MM.1S (cell line): ENCODE data around the gene KDELR1.

ENCODE experiments used
- DNase-seq: peaks from one replicate; pipeline ENCODE4 v3.0.0-alpha.2; 2015
- H2AFZ ChIP-seq: fragments of 300-600 bp; sonication (generic); 2 replicates; pipeline ENCODE4 v1.6.0; 2016; ENCODE audit warnings: antibody characterized with exemption, low read length
- H3F3A ChIP-seq: fragments of 300-600 bp; sonication (generic); 2 replicates; pipeline ENCODE4 v1.6.1; 2016; ENCODE audit warnings: mild to moderate bottlenecking, antibody characterized with exemption, low read length, moderate library complexity, mixed read lengths; ENCODE audit not compliant: insufficient read depth
- H3K27ac ChIP-seq: fragments of 300-600 bp; sonication (generic); 2 replicates; pipeline ENCODE4 v1.5.1; 2016; ENCODE audit warnings: mild to moderate bottlenecking, low read length
- H3K27me3 ChIP-seq: fragments of 300-600 bp; sonication (generic); replicated peaks from 2 replicates; pipeline ENCODE4 v1.6.0; 2016; ENCODE audit warnings: low read length; ENCODE audit not compliant: insufficient read depth
- H3K36me3 ChIP-seq: fragments of 300-600 bp; sonication (generic); replicated peaks from 2 replicates; pipeline ENCODE4 v1.6.1; 2016; ENCODE audit warnings: mild to moderate bottlenecking, low read length, mixed read lengths; ENCODE audit not compliant: insufficient read depth
- H3K4me1 ChIP-seq: fragments of 300-600 bp; sonication (generic); 2 replicates; pipeline ENCODE4 v1.6.1; 2016; ENCODE audit warnings: low read length, mixed read lengths
- H3K4me2 ChIP-seq: fragments of 300-600 bp; sonication (generic); 2 replicates; pipeline ENCODE4 v1.6.0; 2016; ENCODE audit warnings: low read depth, low read length
- H3K4me3 ChIP-seq: fragments of 300-600 bp; sonication (generic); 2 replicates; pipeline ENCODE4 v1.5.1; 2016; ENCODE audit warnings: low read length, mixed read lengths
- H3K79me2 ChIP-seq: fragments of 300-600 bp; sonication (generic); 2 replicates; pipeline ENCODE4 v1.6.1; 2016; ENCODE audit warnings: mixed run types, low read length, mixed read lengths
- H3K9ac ChIP-seq: fragments of 300-600 bp; sonication (generic); 2 replicates; pipeline ENCODE4 v1.6.1; 2016; ENCODE audit warnings: low read length, mixed read lengths
- H3K9me2 ChIP-seq: fragments of 300-600 bp; sonication (generic); replicated peaks from 2 replicates; pipeline ENCODE4 v1.6.1; 2016; ENCODE audit warnings: mild to moderate bottlenecking, low read length, mixed read lengths; ENCODE audit not compliant: insufficient read depth
- H3K9me3 ChIP-seq: fragments of 300-600 bp; sonication (generic); replicated peaks from 2 replicates; pipeline ENCODE4 v1.6.1; 2016; ENCODE audit warnings: mild to moderate bottlenecking, low read length, mixed read lengths; ENCODE audit not compliant: insufficient read depth
- H4K20me1 ChIP-seq: fragments of 300-600 bp; sonication (generic); 2 replicates; pipeline ENCODE4 v1.6.1; 2016; ENCODE audit warnings: mild to moderate bottlenecking, low read length, moderate library complexity, mixed read lengths; ENCODE audit not compliant: insufficient read depth
- EZH2 ChIP-seq: fragments of 300-600 bp; sonication (generic); optimal IDR thresholded peaks from 2 replicates; pipeline ENCODE3; 2017; ENCODE audit warnings: low read depth, mild to moderate bottlenecking, antibody characterized with exemption, low read length, mixed read lengths
- EZH2phosphoT487 ChIP-seq: fragments of 300-600 bp; sonication (generic); IDR thresholded peaks from 2 replicates; pipeline ENCODE4 v1.6.1; 2018; ENCODE audit warnings: antibody characterized with exemption, low read length
- TF ChIP-seq, protein P1 (sequence below): fragments of 300-600 bp; sonication (generic); IDR thresholded peaks from 2 replicates; pipeline ENCODE4 v1.5.1; 2016; ENCODE audit warnings: antibody characterized with exemption, low read length, mixed read lengths

The KDELR1 gene

DNA sequence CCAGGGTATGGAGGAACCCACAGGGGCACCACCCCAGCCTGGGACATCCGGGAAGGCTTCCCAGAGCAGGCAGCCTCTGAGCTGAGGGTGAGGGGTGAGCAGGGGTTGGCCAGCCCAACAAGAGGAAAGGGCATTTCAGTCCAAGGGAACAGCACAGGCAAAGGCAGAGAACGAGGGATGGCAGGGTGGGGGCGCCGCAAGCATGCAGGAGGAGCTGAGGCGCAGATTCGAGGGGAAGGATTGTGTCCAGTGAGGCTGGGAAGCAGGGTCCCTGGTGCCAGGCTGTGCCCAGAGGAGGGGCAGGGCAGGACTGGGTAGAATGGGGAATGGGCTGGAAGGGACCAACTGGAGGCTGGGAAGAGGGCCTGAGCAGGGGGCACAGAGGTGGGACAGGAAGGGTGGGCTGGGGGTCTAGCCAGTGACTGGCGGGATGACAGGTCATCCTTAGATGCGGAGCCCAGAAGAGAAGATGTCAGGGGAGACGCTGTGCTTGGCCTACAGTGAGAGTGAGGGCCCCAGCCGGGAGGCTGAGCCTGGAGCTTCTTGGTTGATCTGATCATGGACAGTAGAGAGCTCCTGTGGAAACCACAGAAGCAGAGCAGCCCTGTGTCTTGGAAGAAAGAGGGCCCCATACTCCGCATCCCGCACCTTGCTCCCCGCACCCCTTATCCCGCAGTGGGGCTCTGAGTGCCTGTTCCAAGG is 52.4 kb downstream of the KDELR1 start:
- no peaks in the 10 kb centered on the region for H3K9me3 ChIP-seq
- H3K27ac ChIP-seq, result no peak overlapping the region
- no peaks in the 10 kb centered on the region for H4K20me1 ChIP-seq
- no peak for DNase-seq
- H3K4me2 ChIP-seq, result no peak overlapping the region
- no peaks in the 10 kb centered on the region for H3K27me3 ChIP-seq
- no peaks in the 10 kb centered on the region for H3K4me1 ChIP-seq
- H3K4me3 ChIP-seq, result no peak overlapping the region
- H3K79me2 ChIP-seq, result no peaks in the 10 kb centered on the region
- H3K36me3 ChIP-seq, result no peaks in the 10 kb centered on the region
- no peaks in the 10 kb centered on the region for H3F3A ChIP-seq
- TF ChIP-seq, protein P1, sequence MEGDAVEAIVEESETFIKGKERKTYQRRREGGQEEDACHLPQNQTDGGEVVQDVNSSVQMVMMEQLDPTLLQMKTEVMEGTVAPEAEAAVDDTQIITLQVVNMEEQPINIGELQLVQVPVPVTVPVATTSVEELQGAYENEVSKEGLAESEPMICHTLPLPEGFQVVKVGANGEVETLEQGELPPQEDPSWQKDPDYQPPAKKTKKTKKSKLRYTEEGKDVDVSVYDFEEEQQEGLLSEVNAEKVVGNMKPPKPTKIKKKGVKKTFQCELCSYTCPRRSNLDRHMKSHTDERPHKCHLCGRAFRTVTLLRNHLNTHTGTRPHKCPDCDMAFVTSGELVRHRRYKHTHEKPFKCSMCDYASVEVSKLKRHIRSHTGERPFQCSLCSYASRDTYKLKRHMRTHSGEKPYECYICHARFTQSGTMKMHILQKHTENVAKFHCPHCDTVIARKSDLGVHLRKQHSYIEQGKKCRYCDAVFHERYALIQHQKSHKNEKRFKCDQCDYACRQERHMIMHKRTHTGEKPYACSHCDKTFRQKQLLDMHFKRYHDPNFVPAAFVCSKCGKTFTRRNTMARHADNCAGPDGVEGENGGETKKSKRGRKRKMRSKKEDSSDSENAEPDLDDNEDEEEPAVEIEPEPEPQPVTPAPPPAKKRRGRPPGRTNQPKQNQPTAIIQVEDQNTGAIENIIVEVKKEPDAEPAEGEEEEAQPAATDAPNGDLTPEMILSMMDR, result no peak
- no peak for TF ChIP-seq EZH2phosphoT487
- TF ChIP-seq EZH2, result no peak
- H3K9ac ChIP-seq, result no peak overlapping the region
- H3K9me2 ChIP-seq, result no peaks in the 10 kb centered on the region
- no peak overlapping the region for H2AFZ ChIP-seq

DNA sequence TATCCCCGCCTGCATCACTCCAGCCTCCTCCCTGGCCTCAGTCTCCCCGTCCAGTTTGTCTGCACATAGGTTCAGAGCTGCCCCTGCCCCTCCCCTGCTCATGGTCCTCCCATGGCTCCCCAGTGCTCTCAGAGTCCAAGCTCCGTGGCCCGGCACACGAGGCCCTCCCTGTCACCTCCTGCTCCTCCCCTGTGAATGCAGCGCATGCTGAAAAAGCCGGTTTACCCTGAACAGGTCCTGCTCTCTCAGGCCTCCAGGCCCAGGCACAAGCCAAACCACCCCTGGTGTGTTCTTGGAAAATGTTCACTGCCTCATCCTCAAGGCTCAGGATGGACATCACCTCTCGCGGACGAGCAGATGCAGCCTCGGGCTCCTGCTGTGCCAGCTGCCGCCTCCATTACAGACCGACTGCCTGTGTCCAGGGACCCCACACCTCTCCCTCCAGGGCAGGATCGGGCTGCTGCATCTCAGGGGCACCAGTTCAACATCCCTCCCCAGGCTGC is 53.0 kb downstream of the KDELR1 start:
- Histone ChIP-seq H3K36me3 (no peaks in the 10 kb centered on the region), H3K4me3 (no peak overlapping the region), H3K79me2 (no peaks in the 10 kb centered on the region), H3K4me1 (no peaks in the 10 kb centered on the region), H3K9ac (no peak overlapping the region), H3K9me2 (no peaks in the 10 kb centered on the region), H4K20me1 (no peaks in the 10 kb centered on the region), H2AFZ (no peak overlapping the region), H3K4me2 (no peak overlapping the region), H3F3A (peaks cover 5% of the 10 kb centered on the region), H3K9me3 (no peaks in the 10 kb centered on the region), H3K27me3 (no peaks in the 10 kb centered on the region), H3K27ac (no peak overlapping the region)
- DNase-seq, result no peak
- TF ChIP-seq EZH2 (no peak), EZH2phosphoT487 (no peak)
- TF ChIP-seq, protein P1, result no peak

GRCh38 chr19:48333467-48334384 is 57.6 kb downstream of the KDELR1 start:
- peak; percentile 98 for DNase-seq
- H3K4me2 ChIP-seq, result peak overlapping the region; percentile 97
- TF ChIP-seq EZH2phosphoT487 (no peak), EZH2 (no peak)
- TF ChIP-seq, protein P1, result peak; percentile 91
- no peaks in the 10 kb centered on the region for H4K20me1 ChIP-seq
- peaks cover 37% of the 10 kb centered on the region for H3F3A ChIP-seq
- no peaks in the 10 kb centered on the region for H3K79me2 ChIP-seq
- peak overlapping the region; percentile 39 for H2AFZ ChIP-seq
- peak overlapping the region; percentile 65 for H3K4me3 ChIP-seq
- peaks cover 13% of the 10 kb centered on the region; the same call in 1 of the 2 replicates for H3K4me1 ChIP-seq
- H3K27me3 ChIP-seq, result no peaks in the 10 kb centered on the region
- H3K9me3 ChIP-seq, result no peaks in the 10 kb centered on the region
- no peaks in the 10 kb centered on the region for H3K9me2 ChIP-seq
- no peaks in the 10 kb centered on the region for H3K36me3 ChIP-seq
- H3K27ac ChIP-seq, result peak overlapping the region; percentile 97
- peak overlapping the region; percentile 86 for H3K9ac ChIP-seq
